K562 (cell line): Measurements from ENCODE around the gene CELF4. TPM values are rescaled to one million over a fixed set of nuclear protein-coding genes. Genes with fewer than 3 reads are reported as not detected.

ENCODE experiments used
- ATAC-seq: fragments of 200-7000 bp; cut with Tn5 transposase; 3 replicates; pipeline ENCODE4 v1.9.1; 2020; ENCODE audit warnings: moderate library complexity
- BruUV-seq: library from RNA; stranded (reverse); fragments of 400-500 nt; replicated peaks from 2 replicates; lab custom pipeline; 2021; lab: Mats Ljungman, UMichigan
- CTCF ChIA-PET: fragments of 300-600 bp; formaldehyde crosslinking; extraction: SDS; loops from one replicate; lab custom pipeline; 2021; ENCODE audit warnings: low intra/inter-chr PET ratio; lab: Yijun Ruan, JAX
- POLR2A ChIA-PET: fragments of 300-600, 350-650 bp; sonication (Branson Sonifier 250); formaldehyde crosslinking; extraction: SDS; loops from one replicate; lab custom pipeline; 2021; ENCODE audit warnings: antibody characterized with exemption, inconsistent platforms; lab: Yijun Ruan, JAX
- DNase-seq, 4 experiments: peaks; one replicate each; pipeline versions ENCODE4 v3.0.0 to v3.0.0-alpha.2; 2011 to 2018; ENCODE audit warnings: low spot score in 3 of 4, mixed read lengths in 3 of 4; ENCODE audit errors: extremely low read depth in 1 of 4
- FAIRE-seq: peaks from 2 replicates; lab custom pipeline; 2011; peaks lifted over from hg19 to GRCh38; lab: Jason Lieb, UNC
- H2AFZ ChIP-seq: 2 replicates; pipeline ENCODE4 v1.6.0; 2011; ENCODE audit warnings: low read depth, low read length, control low read depth, inconsistent platforms
- H3K27ac ChIP-seq: fragments of 200-600 bp; 3 replicates; pipeline ENCODE4 v1.8.0; 2011; ENCODE audit warnings: low read depth, mild to moderate bottlenecking, control low read depth, inconsistent platforms, low read length, moderate library complexity, mixed read lengths; ENCODE audit errors: extremely low read depth
- H3K27me3 ChIP-seq, 2 experiments: fragments of 300-600 bp in 1 of 2; 2 replicates in 1 of 2; 3 replicates in 1 of 2; pipeline versions ENCODE4 v1.6.0 to v1.8.0; 2011; ENCODE audit warnings: inconsistent platforms in 2 of 2, low read length in 2 of 2, mild to moderate bottlenecking in 1 of 2, mixed read lengths in 1 of 2, moderate library complexity in 1 of 2; ENCODE audit not compliant: control insufficient read depth in 2 of 2, insufficient read depth in 2 of 2
- H3K36me3 ChIP-seq: fragments of 300-600 bp; 3 replicates; pipeline ENCODE4 v1.8.0; 2011; ENCODE audit warnings: mild to moderate bottlenecking, low read length, inconsistent platforms; ENCODE audit not compliant: control insufficient read depth, insufficient read depth
- H3K4me1 ChIP-seq, 2 experiments: fragments of 200-600 bp in 1 of 2; replicated peaks in 1 of 2; 2 replicates in 1 of 2; 3 replicates in 1 of 2; pipeline versions ENCODE4 v1.5.1 to v1.8.0; 2011; ENCODE audit warnings: inconsistent platforms in 2 of 2, low read length in 2 of 2, mild to moderate bottlenecking in 1 of 2, mixed read lengths in 1 of 2, moderate library complexity in 1 of 2; ENCODE audit not compliant: control insufficient read depth in 2 of 2, insufficient read depth in 2 of 2
- H3K4me2 ChIP-seq: 2 replicates; pipeline ENCODE4 v1.6.1; 2011; ENCODE audit warnings: low read length, control low read depth, inconsistent platforms, mixed read lengths; ENCODE audit not compliant: insufficient read depth
- H3K4me3 ChIP-seq: fragments of 200-600 bp; sonication (generic), shearing (Covaris generic); 2 replicates; pipeline ENCODE4 v1.5.1; 2016; ENCODE audit warnings: control low read depth, inconsistent platforms
- H3K79me2 ChIP-seq: fragments of 200-600 bp; 3 replicates; pipeline ENCODE4 v1.8.0; 2011; ENCODE audit warnings: low read length, inconsistent platforms; ENCODE audit not compliant: control insufficient read depth, insufficient read depth
- H3K9ac ChIP-seq, 2 experiments: 2 replicates each; pipeline versions ENCODE4 v1.6.0 to v1.6.1; 2011; ENCODE audit warnings: low read depth in 2 of 2, low read length in 2 of 2, control low read depth in 1 of 2, inconsistent platforms in 1 of 2, mild to moderate bottlenecking in 1 of 2, mixed read lengths in 1 of 2; ENCODE audit not compliant: insufficient read depth in 1 of 2
- H3K9me1 ChIP-seq: one replicate; pipeline ENCODE4 v1.6.0; 2011; ENCODE audit warnings: inconsistent platforms, mild to moderate bottlenecking, low read length, moderate library complexity; ENCODE audit not compliant: control insufficient read depth, insufficient read depth
- H3K9me3 ChIP-seq: replicated peaks from 2 replicates; pipeline ENCODE4 v1.5.1; 2011; ENCODE audit warnings: low read depth, low read length, inconsistent platforms; ENCODE audit not compliant: control insufficient read depth, insufficient read depth
- H4K20me1 ChIP-seq: replicated peaks from 2 replicates; pipeline ENCODE4 v1.6.1; 2011; ENCODE audit warnings: low read length, inconsistent platforms, mixed read lengths; ENCODE audit not compliant: control insufficient read depth, insufficient read depth
- L3MBTL2 ChIP-seq: fragments of 450-650 bp; IDR thresholded peaks from 2 replicates; pipeline ENCODE4 v1.6.1; 2016; ENCODE audit warnings: mild to moderate bottlenecking, moderate library complexity
- NELFE ChIP-seq: IDR thresholded peaks from 2 replicates; pipeline ENCODE4 v1.6.1; 2011; ENCODE audit warnings: mild to moderate bottlenecking; ENCODE audit not compliant: insufficient read depth, insufficient read length
- SMARCC2 ChIP-seq: fragments of 450-650 bp; IDR thresholded peaks from 2 replicates; pipeline ENCODE4 v1.6.1; 2017; ENCODE audit warnings: antibody characterized with exemption, moderate library complexity, mild to moderate bottlenecking, low read depth
- SRSF1 ChIP-seq: fragments of 200-400 bp; formaldehyde crosslinking; IDR thresholded peaks from 2 replicates; pipeline ENCODE4 v1.6.1; 2017; ENCODE audit warnings: mild to moderate bottlenecking, low read depth, low read length, moderate library complexity
- TOE1 ChIP-seq, 2 experiments: fragments of 450-650 bp in 1 of 2; sonication (generic) in 1 of 2; formaldehyde crosslinking in 1 of 2; IDR thresholded peaks; 2 replicates each; pipeline versions ENCODE4 v1.7.1 to v1.8.0; 2016 to 2022; ENCODE audit warnings: borderline replicate concordance in 2 of 2, mild to moderate bottlenecking in 2 of 2, antibody characterized with exemption in 1 of 2, inconsistent platforms in 1 of 2, low read depth in 1 of 2, missing genetic modification reagents in 1 of 2, moderate library complexity in 1 of 2
- ZC3H11A ChIP-seq: IDR thresholded peaks from 2 replicates; pipeline ENCODE4 v1.6.1; 2012; ENCODE audit warnings: low read depth, low read length, improper control_type of control experiment
- ZNF23 ChIP-seq: fragments of 250-450 bp; sonication (Bioruptor Pico); IDR thresholded peaks from 2 replicates; pipeline ENCODE4 v1.4.0; 2020; ENCODE audit warnings: mild to moderate bottlenecking
- ZNF24 ChIP-seq: fragments of 450-650 bp; IDR thresholded peaks from 2 replicates; pipeline ENCODE4 v1.6.1; 2016
- ZNF311 ChIP-seq: fragments of 250-450 bp; sonication (Bioruptor Pico); IDR thresholded peaks from 2 replicates; pipeline ENCODE4 v1.4.0; 2020; ENCODE audit warnings: mild to moderate bottlenecking, moderate library complexity
- ZNF507 ChIP-seq: conservative IDR thresholded peaks from 2 replicates; pipeline ENCODE4 v1.6.1; 2017; ENCODE audit warnings: missing genetic modification characterization, missing compliant biosample characterization
- ZNF778 ChIP-seq: fragments of 450-650 bp; formaldehyde crosslinking; IDR thresholded peaks from 2 replicates; pipeline ENCODE4 v1.4.0; 2020; ENCODE audit warnings: mild to moderate bottlenecking, moderate library complexity
- WGBS: fragments of 100-300 bp; shearing (Covaris generic); methylation state at CpG from one replicate; pipeline ENCODE4 v1.1.6; 2016; ENCODE audit warnings: low coverage, mixed read lengths; ENCODE audit not compliant: insufficient coverage; ENCODE audit errors: missing lambda C conversion rate; 5-methylcytosine and 5-hydroxymethylcytosine counted together
- in situ Hi-C: fragments of 300-500 bp; cut with MboI; formaldehyde crosslinking; loops from 4 replicates; pipeline ENCODE4 v1.15.0; 2018; ENCODE audit warnings: inconsistent platforms, mixed read lengths
- intact Hi-C: fragments of 100-400 bp; cut with micrococcal nuclease; formaldehyde crosslinking; loops from 2 replicates; pipeline ENCODE4 v1.14.2; 2022
- polyA plus RNA-seq, 8 experiments: library from polyadenylated mRNA; depleted of rRNA in 4 of 8; stranded (reverse) in 5 of 8; unstranded in 3 of 8; fragments of >200 nt; fragmentation: Nextera tagmentation in 2 of 8; fragmentation: Illumina TruSeq in 1 of 8; extraction: Ambion mirVana in 2 of 8; extraction: Trizol in 1 of 8; gene quantifications; 2 replicates each; pipeline versions ENCODE4 v1.2.1 to v1.2.3, GENCODE V29; 2011 to 2014; ENCODE audit warnings: inconsistent platforms in 1 of 8, missing spikeins in 1 of 8
- total RNA-seq, 7 experiments: library from RNA; depleted of rRNA in 6 of 7; stranded (reverse); fragments of >200 nt in 6 of 7; fragmentation: Illumina TruSeq in 2 of 7; extraction: Trizol in 2 of 7; gene quantifications; 2 replicates each; pipeline versions ENCODE4 v1.2.1 to v1.2.3, GENCODE V29; 2011 to 2021; ENCODE audit warnings: low replicate concordance in 1 of 7
- TF ChIP-seq, protein P1 (sequence below): fragments of 450-650 bp; IDR thresholded peaks from 2 replicates; pipeline ENCODE4 v1.6.1; 2016; ENCODE audit warnings: mild to moderate bottlenecking

The CELF4 gene
- total and polyA plus RNA-seq, 9 of the 15 experiments (the other 6 are each of a cell fraction or from before 2014, with no cell fraction given): 0.04 to 0.24 (median 0.07) TPM; not detected in 3

DNA sequence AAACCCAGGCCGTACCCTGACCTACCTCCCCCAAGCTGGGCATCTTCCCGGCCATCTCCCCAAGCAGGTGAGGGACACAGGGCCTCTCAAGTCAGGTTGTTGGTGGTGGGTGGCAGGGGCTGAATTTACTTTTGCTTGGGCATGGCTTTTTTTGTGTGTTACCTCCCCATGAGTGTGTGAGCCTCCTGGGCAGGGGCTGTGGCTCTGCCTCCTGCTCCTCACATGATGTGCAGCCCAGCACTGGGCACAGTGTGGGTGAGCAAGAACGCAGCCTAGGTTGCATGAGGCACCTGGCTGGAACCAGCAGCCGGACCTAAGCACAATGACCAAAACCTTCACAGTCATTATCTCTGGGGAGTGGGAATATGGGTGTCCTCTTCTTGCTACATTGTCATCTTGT, 22.3 kb downstream of the CELF4 start:
- BruUV-seq: no TSS peak
- ChIA-PET POLR2A (no interaction called here), CTCF (no interaction called here)
- Histone ChIP-seq H3K27ac (no peak overlapping the region), H3K9me3 (no peaks in the 10 kb centered on the region), H3K9ac (no peak overlapping the region), H3K27me3 (no peaks in the 10 kb centered on the region; a peak in 2 of 5 replicates), H3K79me2 (no peaks in the 10 kb centered on the region), H2AFZ (no peak overlapping the region), H3K9me1 (no peaks in the 10 kb centered on the region), H3K4me2 (no peak overlapping the region), H4K20me1 (no peaks in the 10 kb centered on the region), H3K36me3 (no peaks in the 10 kb centered on the region), H3K4me1 (no peaks in the 10 kb centered on the region), H3K4me3 (no peak overlapping the region)
- TF ChIP-seq L3MBTL2: no peak
- TF ChIP-seq, protein P1, sequence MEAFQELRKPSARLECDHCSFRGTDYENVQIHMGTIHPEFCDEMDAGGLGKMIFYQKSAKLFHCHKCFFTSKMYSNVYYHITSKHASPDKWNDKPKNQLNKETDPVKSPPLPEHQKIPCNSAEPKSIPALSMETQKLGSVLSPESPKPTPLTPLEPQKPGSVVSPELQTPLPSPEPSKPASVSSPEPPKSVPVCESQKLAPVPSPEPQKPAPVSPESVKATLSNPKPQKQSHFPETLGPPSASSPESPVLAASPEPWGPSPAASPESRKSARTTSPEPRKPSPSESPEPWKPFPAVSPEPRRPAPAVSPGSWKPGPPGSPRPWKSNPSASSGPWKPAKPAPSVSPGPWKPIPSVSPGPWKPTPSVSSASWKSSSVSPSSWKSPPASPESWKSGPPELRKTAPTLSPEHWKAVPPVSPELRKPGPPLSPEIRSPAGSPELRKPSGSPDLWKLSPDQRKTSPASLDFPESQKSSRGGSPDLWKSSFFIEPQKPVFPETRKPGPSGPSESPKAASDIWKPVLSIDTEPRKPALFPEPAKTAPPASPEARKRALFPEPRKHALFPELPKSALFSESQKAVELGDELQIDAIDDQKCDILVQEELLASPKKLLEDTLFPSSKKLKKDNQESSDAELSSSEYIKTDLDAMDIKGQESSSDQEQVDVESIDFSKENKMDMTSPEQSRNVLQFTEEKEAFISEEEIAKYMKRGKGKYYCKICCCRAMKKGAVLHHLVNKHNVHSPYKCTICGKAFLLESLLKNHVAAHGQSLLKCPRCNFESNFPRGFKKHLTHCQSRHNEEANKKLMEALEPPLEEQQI: no peak
- TF ChIP-seq NELFE: no peak
- no peak for TF ChIP-seq ZNF507 (tag)
- no peak for TF ChIP-seq ZNF311 (CRISPR knock-in tag)
- TF ChIP-seq ZNF24: no peak
- no peak for TF ChIP-seq ZNF23 (CRISPR knock-in tag)
- TF ChIP-seq SRSF1: no peak
- TF ChIP-seq ZC3H11A: no peak
- no peak for TF ChIP-seq ZNF778 (CRISPR knock-in tag)
- no peak for TF ChIP-seq SMARCC2
- TF ChIP-seq TOE1 (IDR thresholded peaks at IDR 0.05; ENCODE audit: borderline replicate concordance): no peak
- no peak for TF ChIP-seq TOE1 (CRISPR knock-in tag; IDR thresholded peaks at IDR 0.05; ENCODE audit: borderline replicate concordance, low read depth)
- WGBS: 6% methylated on average over 4 of the region's 4 CpGs
- DNase-seq (no peak), FAIRE-seq (no peak), ATAC-seq (no peak)
- intact Hi-C loops: no loop called here
- in situ Hi-C loops: no loop called here
